ENCODE data around the gene PPARGC1A. TPM values are rescaled to one million over a fixed set of nuclear protein-coding genes. Genes with fewer than 3 reads are reported as not detected.

PPARGC1A gene
- total and polyA plus RNA-seq, 2 of the 13 experiments (the other 11 are each of a cell fraction or from before 2014, with no cell fraction given): 20.7 to 37.3 TPM

DNA sequence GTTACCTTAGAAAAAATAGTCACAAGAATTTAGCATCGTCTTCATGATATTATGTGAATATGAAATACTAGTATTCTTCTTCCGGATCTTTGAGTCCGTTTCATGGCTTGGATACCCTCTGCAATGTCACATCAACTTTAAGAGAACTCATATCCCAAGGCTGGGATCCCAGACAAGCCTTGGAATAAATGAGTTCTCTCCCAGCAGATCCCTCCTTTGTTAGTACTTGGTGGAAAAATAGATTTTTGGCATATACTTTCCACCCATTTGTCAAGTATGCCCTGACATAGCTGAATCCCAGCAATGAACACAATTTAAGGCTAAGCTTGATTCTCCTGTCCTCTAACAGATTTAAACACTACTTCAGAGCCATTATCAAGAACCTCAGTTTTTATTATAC lies 144.5 kb downstream of the PPARGC1A start:
- no peak overlapping the region for H2AFZ ChIP-seq (ENCODE audit: low read length)
- no peak overlapping the region for H3K4me2 ChIP-seq (ENCODE audit: low read depth, low read length)
- H3K27me3 ChIP-seq (ENCODE audit: control insufficient read depth in 1 of 2, insufficient read depth in 2 of 2, low read length in 2 of 2): no peaks in the 10 kb centered on the region
- H3K4me3 ChIP-seq (replicated peaks in 1 of 3; ENCODE audit: insufficient read depth in 1 of 3, low read depth in 2 of 3, low read length in 3 of 3): no peak overlapping the region
- ChIA-PET CTCF (ENCODE audit: low intra/inter-chr PET ratio, low total read pairs) (no interaction called here), POLR2A (no interaction called here)
- H3K79me2 ChIP-seq (ENCODE audit: insufficient read depth, low read length): no peaks in the 10 kb centered on the region
- H3K4me1 ChIP-seq (ENCODE audit: insufficient read depth, low read length): no peaks in the 10 kb centered on the region
- WGBS (ENCODE audit: low lambda C conversion rate): 28% methylated on average over 3 of the region's 3 CpGs
- ATAC-seq (no peak), FAIRE-seq (no peak), DNase-seq (ENCODE audit: low spot score) (no peak)
- in situ Hi-C loops (cut with HindIII; ENCODE audit: extremely low pct_ligation_motif_present, low pct_unique_long_range_greater_than_20kb) (no loop called here), intact Hi-C loops (cut with micrococcal nuclease; ENCODE audit: unreplicated experiment) (no loop called here)
- no peak overlapping the region for H3K27ac ChIP-seq (ENCODE audit: extremely low read length, insufficient read depth, low read length)
- H3K9me3 ChIP-seq (ENCODE audit: low read length): no peaks in the 10 kb centered on the region
- BruUV-seq (replicated peaks): no TSS peak
- H4K20me1 ChIP-seq (ENCODE audit: insufficient read depth, low read length): no peaks in the 10 kb centered on the region
- no peak for TF ChIP-seq ZNF605 (CRISPR knock-in tag; IDR thresholded peaks at IDR 0.05)
- TF ChIP-seq HNRNPK (IDR thresholded peaks at IDR 0.05; ENCODE audit: low read depth, low read length, poor library complexity, severe bottlenecking): no peak
- no peak for TF ChIP-seq HOXA3 (CRISPR knock-in tag; IDR thresholded peaks at IDR 0.05)
- H3K36me3 ChIP-seq (replicated peaks in 1 of 2; ENCODE audit: control insufficient read depth in 1 of 2, insufficient read depth in 2 of 2, low read length in 2 of 2): no peaks in the 10 kb centered on the region
- H3K9ac ChIP-seq (ENCODE audit: insufficient read depth, low read depth, low read length): no peak overlapping the region

Measured in HepG2 (cell line).